ENCODE measurements around the gene SNX25. TPM values are rescaled to one million over a fixed set of nuclear protein-coding genes. Genes with fewer than 3 reads are reported as not detected.
A peak's percentile ranks its signal among the peaks of the same experiment; 100 is the strongest.
"Not testable (repeated sequence)": the region's sequence is repeated elsewhere in the genome, so short reads cannot be mapped to it uniquely, and the experiment has no call there.

Gene SNX25
- total and polyA plus RNA-seq, 2 donors (not counting 1 experiment from before 2014, with no cell fraction given): 11.1 to 32.9 TPM

DNA sequence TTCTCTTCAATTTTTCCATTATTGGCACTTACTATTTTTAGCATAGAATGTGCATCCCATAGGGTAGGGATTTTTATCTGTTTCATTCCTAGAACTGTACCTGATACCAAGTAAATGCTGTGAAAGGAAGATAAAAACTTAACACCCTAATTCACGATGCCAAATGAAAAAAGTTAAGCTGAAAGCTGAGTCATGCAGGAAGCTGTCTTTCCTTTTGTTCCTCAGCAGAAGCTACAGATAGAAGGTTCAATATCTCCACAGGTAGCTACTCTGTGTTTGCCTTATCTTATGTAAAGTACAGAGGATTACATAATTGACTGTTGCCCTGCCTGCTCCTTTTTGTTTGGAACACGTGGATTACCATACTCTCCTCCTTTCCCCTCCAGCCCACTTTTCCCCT, 109.3 kb downstream of the SNX25 start:
- Histone ChIP-seq H2AFZ (ENCODE audit: low read length) (no peak overlapping the region), H3K79me2 (ENCODE audit: control insufficient read depth, insufficient read depth, low read length) (no peaks in the 10 kb centered on the region), H3K36me3 (ENCODE audit: control insufficient read depth, insufficient read depth, low read length) (no peaks in the 10 kb centered on the region), H3K4me3 (replicated peaks in 1 of 4; ENCODE audit: control extremely low read depth in 1 of 4, insufficient read depth in 1 of 4, low read depth in 3 of 4, low read length in 4 of 4) (no peak overlapping the region), H3K27ac (ENCODE audit: insufficient read depth, low read length) (no peak overlapping the region), H3K9me3 (ENCODE audit: control insufficient read depth, insufficient read depth, low read depth, low read length) (no peaks in the 10 kb centered on the region), H3K27me3 (ENCODE audit: control insufficient read depth, insufficient read depth, low read length) (no peaks in the 10 kb centered on the region), H3K4me2 (ENCODE audit: extremely low read depth, insufficient read depth, low read length) (no peak overlapping the region), H3K9ac (ENCODE audit: insufficient read depth, low read length) (no peak overlapping the region), H3K4me1 (ENCODE audit: control insufficient read depth, extremely low read depth, insufficient read depth, low read length) (no peaks in the 10 kb centered on the region), H4K20me1 (ENCODE audit: control insufficient read depth, extremely low read depth, insufficient read depth, low read length) (no peaks in the 10 kb centered on the region)
- TF ChIP-seq, protein P1, sequence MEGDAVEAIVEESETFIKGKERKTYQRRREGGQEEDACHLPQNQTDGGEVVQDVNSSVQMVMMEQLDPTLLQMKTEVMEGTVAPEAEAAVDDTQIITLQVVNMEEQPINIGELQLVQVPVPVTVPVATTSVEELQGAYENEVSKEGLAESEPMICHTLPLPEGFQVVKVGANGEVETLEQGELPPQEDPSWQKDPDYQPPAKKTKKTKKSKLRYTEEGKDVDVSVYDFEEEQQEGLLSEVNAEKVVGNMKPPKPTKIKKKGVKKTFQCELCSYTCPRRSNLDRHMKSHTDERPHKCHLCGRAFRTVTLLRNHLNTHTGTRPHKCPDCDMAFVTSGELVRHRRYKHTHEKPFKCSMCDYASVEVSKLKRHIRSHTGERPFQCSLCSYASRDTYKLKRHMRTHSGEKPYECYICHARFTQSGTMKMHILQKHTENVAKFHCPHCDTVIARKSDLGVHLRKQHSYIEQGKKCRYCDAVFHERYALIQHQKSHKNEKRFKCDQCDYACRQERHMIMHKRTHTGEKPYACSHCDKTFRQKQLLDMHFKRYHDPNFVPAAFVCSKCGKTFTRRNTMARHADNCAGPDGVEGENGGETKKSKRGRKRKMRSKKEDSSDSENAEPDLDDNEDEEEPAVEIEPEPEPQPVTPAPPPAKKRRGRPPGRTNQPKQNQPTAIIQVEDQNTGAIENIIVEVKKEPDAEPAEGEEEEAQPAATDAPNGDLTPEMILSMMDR (conservative IDR thresholded peaks at IDR 0.05 in 1 of 2, IDR thresholded peaks at IDR 0.05 in 1 of 2; ENCODE audit: low read depth in 1 of 2, low read length in 2 of 2): no peak
- TF ChIP-seq EZH2 (IDR thresholded peaks at IDR 0.05; ENCODE audit: low read length, missing control alignments): no peak
- DNase-seq (ENCODE audit: low read depth in 2 of 2): peak in 1 of 2 donors; percentile 37

DNA sequence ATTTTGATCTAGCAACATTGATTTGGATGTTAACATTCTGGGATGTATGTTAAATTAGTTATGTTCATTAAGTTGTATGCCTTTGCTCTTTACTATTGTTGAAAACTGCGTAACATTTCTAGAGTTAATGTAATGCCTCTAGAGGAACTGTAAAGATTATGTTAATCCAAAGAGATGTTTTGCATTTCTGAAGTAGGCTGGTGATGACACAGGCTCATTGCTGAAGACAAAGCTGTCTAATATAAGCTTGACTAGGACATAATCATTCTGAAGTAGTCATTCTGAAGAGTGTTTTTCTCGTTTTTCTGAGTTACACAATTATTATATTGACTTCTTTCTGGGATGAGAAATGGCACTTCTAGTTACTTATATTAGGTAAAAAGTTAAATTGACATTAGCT, 113.4 kb downstream of the SNX25 start:
- H3K4me3 ChIP-seq (replicated peaks in 1 of 4; ENCODE audit: control extremely low read depth in 1 of 4, insufficient read depth in 1 of 4, low read depth in 3 of 4, low read length in 4 of 4): no peak overlapping the region
- H2AFZ ChIP-seq (ENCODE audit: low read length): no peak overlapping the region
- H3K79me2 ChIP-seq (ENCODE audit: control insufficient read depth, insufficient read depth, low read length): no peaks in the 10 kb centered on the region
- H3K4me2 ChIP-seq (ENCODE audit: extremely low read depth, insufficient read depth, low read length): no peak overlapping the region
- no peak overlapping the region for H3K27ac ChIP-seq (ENCODE audit: insufficient read depth, low read length)
- no peaks in the 10 kb centered on the region for H3K4me1 ChIP-seq (ENCODE audit: control insufficient read depth, extremely low read depth, insufficient read depth, low read length)
- no peak overlapping the region for H3K9ac ChIP-seq (ENCODE audit: insufficient read depth, low read length)
- no peaks in the 10 kb centered on the region for H3K36me3 ChIP-seq (ENCODE audit: control insufficient read depth, insufficient read depth, low read length)
- no peaks in the 10 kb centered on the region for H3K27me3 ChIP-seq (ENCODE audit: control insufficient read depth, insufficient read depth, low read length)
- H4K20me1 ChIP-seq (ENCODE audit: control insufficient read depth, extremely low read depth, insufficient read depth, low read length): no peaks in the 10 kb centered on the region
- DNase-seq (ENCODE audit: low read depth in 2 of 2): no peak
- TF ChIP-seq, protein P1 (conservative IDR thresholded peaks at IDR 0.05 in 1 of 2, IDR thresholded peaks at IDR 0.05 in 1 of 2; ENCODE audit: low read depth in 1 of 2, low read length in 2 of 2): no peak
- TF ChIP-seq EZH2 (IDR thresholded peaks at IDR 0.05; ENCODE audit: low read length, missing control alignments): no peak
- H3K9me3 ChIP-seq (ENCODE audit: control insufficient read depth, insufficient read depth, low read depth, low read length): no peaks in the 10 kb centered on the region

DNA sequence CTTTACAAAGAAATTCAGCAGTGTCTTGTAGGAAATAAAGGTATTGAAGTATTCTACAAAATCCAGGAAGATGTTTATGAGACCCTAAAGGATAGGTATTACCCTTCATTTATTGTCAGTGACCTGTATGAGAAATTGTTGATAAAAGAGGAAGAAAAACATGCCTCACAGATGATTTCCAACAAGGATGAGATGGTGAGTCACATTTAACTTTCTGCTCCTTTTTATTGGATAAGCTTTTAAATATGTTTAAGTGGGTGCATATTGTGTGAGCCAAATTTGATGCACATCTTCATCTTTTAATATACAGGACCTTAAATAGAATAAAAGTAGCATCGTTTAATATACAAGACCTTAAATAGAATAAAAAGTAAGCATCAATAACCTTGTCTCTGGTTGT, 114.2 kb downstream of the SNX25 start:
- no peak overlapping the region for H2AFZ ChIP-seq (ENCODE audit: low read length)
- DNase-seq (ENCODE audit: low read depth in 2 of 2): peak in 1 of 2 donors; percentile 17
- H3K9me3 ChIP-seq (ENCODE audit: control insufficient read depth, insufficient read depth, low read depth, low read length): no peaks in the 10 kb centered on the region
- H3K9ac ChIP-seq (ENCODE audit: insufficient read depth, low read length): no peak overlapping the region
- TF ChIP-seq, protein P1 (conservative IDR thresholded peaks at IDR 0.05 in 1 of 2, IDR thresholded peaks at IDR 0.05 in 1 of 2; ENCODE audit: low read depth in 1 of 2, low read length in 2 of 2): no peak
- no peak for TF ChIP-seq EZH2 (IDR thresholded peaks at IDR 0.05; ENCODE audit: low read length, missing control alignments)
- no peaks in the 10 kb centered on the region for H3K27me3 ChIP-seq (ENCODE audit: control insufficient read depth, insufficient read depth, low read length)
- H4K20me1 ChIP-seq (ENCODE audit: control insufficient read depth, extremely low read depth, insufficient read depth, low read length): no peaks in the 10 kb centered on the region
- no peak overlapping the region for H3K4me2 ChIP-seq (ENCODE audit: extremely low read depth, insufficient read depth, low read length)
- H3K4me3 ChIP-seq (replicated peaks in 1 of 4; ENCODE audit: control extremely low read depth in 1 of 4, insufficient read depth in 1 of 4, low read depth in 3 of 4, low read length in 4 of 4): no peak overlapping the region
- no peaks in the 10 kb centered on the region for H3K36me3 ChIP-seq (ENCODE audit: control insufficient read depth, insufficient read depth, low read length)
- H3K79me2 ChIP-seq (ENCODE audit: control insufficient read depth, insufficient read depth, low read length): no peaks in the 10 kb centered on the region
- H3K4me1 ChIP-seq (ENCODE audit: control insufficient read depth, extremely low read depth, insufficient read depth, low read length): no peaks in the 10 kb centered on the region
- H3K27ac ChIP-seq (ENCODE audit: insufficient read depth, low read length): no peak overlapping the region

DNA sequence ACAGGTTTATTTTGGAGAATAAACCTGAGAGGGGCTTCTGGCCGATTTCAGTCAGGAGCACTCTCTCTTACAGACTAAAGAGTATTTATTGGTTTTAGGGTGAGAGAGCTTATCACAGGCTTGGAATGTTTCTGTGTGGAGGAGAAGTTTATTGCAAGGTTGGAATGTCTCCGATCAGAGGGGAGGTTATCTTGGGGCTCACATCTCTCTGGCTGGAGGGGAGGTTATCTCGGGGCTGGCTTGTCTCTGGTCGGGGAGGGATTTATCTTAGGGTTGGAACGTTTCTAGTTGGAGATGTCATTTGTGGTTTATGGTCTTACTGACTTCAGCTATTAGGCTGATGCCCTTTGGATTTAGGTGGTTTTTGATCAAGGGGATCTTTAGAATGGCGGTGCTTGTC, 115.0 kb downstream of the SNX25 start:
- H3K79me2 ChIP-seq (ENCODE audit: control insufficient read depth, insufficient read depth, low read length); H3K4me3 ChIP-seq (replicated peaks in 1 of 4; ENCODE audit: control extremely low read depth in 1 of 4, insufficient read depth in 1 of 4, low read depth in 3 of 4, low read length in 4 of 4); H4K20me1 ChIP-seq (ENCODE audit: control insufficient read depth, extremely low read depth, insufficient read depth, low read length); H3K9me3 ChIP-seq (ENCODE audit: control insufficient read depth, insufficient read depth, low read depth, low read length); H3K9ac ChIP-seq (ENCODE audit: insufficient read depth, low read length); DNase-seq (ENCODE audit: low read depth in 2 of 2); H3K4me2 ChIP-seq (ENCODE audit: extremely low read depth, insufficient read depth, low read length); H3K27me3 ChIP-seq (ENCODE audit: control insufficient read depth, insufficient read depth, low read length); H3K4me1 ChIP-seq (ENCODE audit: control insufficient read depth, extremely low read depth, insufficient read depth, low read length); H3K27ac ChIP-seq (ENCODE audit: insufficient read depth, low read length); H2AFZ ChIP-seq (ENCODE audit: low read length); H3K36me3 ChIP-seq (ENCODE audit: control insufficient read depth, insufficient read depth, low read length): not testable (repeated sequence)

DNA sequence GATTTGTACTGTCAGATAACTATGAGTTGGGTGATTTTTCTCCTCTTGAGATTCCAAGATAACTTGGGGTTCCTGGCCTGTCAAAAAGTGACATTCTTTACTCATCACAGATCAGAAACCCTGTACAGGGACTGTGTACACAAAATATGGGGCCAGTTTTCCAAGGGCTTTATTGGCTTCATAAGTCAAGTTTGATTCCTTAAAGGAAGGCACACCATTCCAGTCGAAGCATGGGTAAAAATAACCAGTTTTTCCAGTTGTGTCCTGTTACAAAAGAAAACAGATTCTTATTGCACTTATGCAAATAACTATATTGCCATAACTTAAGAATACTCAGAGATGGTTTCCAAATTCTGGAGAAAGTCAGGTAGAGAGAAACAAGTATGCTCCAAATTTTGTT, 116.3 kb downstream of the SNX25 start:
- not testable (repeated sequence) for H3K79me2 ChIP-seq (ENCODE audit: control insufficient read depth, insufficient read depth, low read length); H2AFZ ChIP-seq (ENCODE audit: low read length); H3K9ac ChIP-seq (ENCODE audit: insufficient read depth, low read length); H3K27me3 ChIP-seq (ENCODE audit: control insufficient read depth, insufficient read depth, low read length); H3K4me3 ChIP-seq (replicated peaks in 1 of 4; ENCODE audit: control extremely low read depth in 1 of 4, insufficient read depth in 1 of 4, low read depth in 3 of 4, low read length in 4 of 4); H4K20me1 ChIP-seq (ENCODE audit: control insufficient read depth, extremely low read depth, insufficient read depth, low read length); DNase-seq (ENCODE audit: low read depth in 2 of 2); H3K4me1 ChIP-seq (ENCODE audit: control insufficient read depth, extremely low read depth, insufficient read depth, low read length); H3K27ac ChIP-seq (ENCODE audit: insufficient read depth, low read length); H3K4me2 ChIP-seq (ENCODE audit: extremely low read depth, insufficient read depth, low read length); H3K9me3 ChIP-seq (ENCODE audit: control insufficient read depth, insufficient read depth, low read depth, low read length); H3K36me3 ChIP-seq (ENCODE audit: control insufficient read depth, insufficient read depth, low read length)
